ENCODE data around the gene SLC43A1.

The SLC43A1 gene

GRCh38 chr11:57468276-57468675, 47.2 kb downstream of the SLC43A1 start:
- no peak overlapping the region for H3K9ac ChIP-seq
- H3K36me3 ChIP-seq (ENCODE audit: insufficient read depth): no peaks in the 10 kb centered on the region
- no peak overlapping the region for H3K4me2 ChIP-seq
- no peak overlapping the region for H3K27ac ChIP-seq
- no peak overlapping the region for H2AFZ ChIP-seq (ENCODE audit: low read depth)
- H3K4me3 ChIP-seq (IDR thresholded peaks at IDR 0.05; ENCODE audit: insufficient read depth, low read depth, low read length): no peak overlapping the region
- no peaks in the 10 kb centered on the region for H3K4me1 ChIP-seq (ENCODE audit: low read depth, poor library complexity, severe bottlenecking)
- no peaks in the 10 kb centered on the region for H3K79me2 ChIP-seq (ENCODE audit: insufficient read depth, low read depth)
- no peak for TF ChIP-seq CTCF (conservative IDR thresholded peaks at IDR 0.05; ENCODE audit: low read depth, low read length)
- H4K20me1 ChIP-seq (ENCODE audit: insufficient read depth): no peaks in the 10 kb centered on the region
- no peaks in the 10 kb centered on the region for H3K27me3 ChIP-seq (ENCODE audit: insufficient read depth, low read depth)

- H3K27me3 ChIP-seq (ENCODE audit: insufficient read depth, low read depth): no peaks in the 10 kb centered on the region
- H3K79me2 ChIP-seq (ENCODE audit: insufficient read depth, low read depth): no peaks in the 10 kb centered on the region
- H3K4me3 ChIP-seq (IDR thresholded peaks at IDR 0.05; ENCODE audit: insufficient read depth, low read depth, low read length): no peak overlapping the region
- H3K9ac ChIP-seq: no peak overlapping the region
- no peak overlapping the region for H3K4me2 ChIP-seq
- no peak overlapping the region for H3K27ac ChIP-seq
- H4K20me1 ChIP-seq (ENCODE audit: insufficient read depth): no peaks in the 10 kb centered on the region
- no peak for TF ChIP-seq CTCF (conservative IDR thresholded peaks at IDR 0.05; ENCODE audit: low read depth, low read length)
- no peaks in the 10 kb centered on the region for H3K4me1 ChIP-seq (ENCODE audit: low read depth, poor library complexity, severe bottlenecking)
- no peaks in the 10 kb centered on the region for H3K36me3 ChIP-seq (ENCODE audit: insufficient read depth)
- no peak overlapping the region for H2AFZ ChIP-seq (ENCODE audit: low read depth)
These were observed 47.9 kb downstream of the SLC43A1 start for GRCh38 chr11:57467508-57468157.

GRCh38 chr11:57466680-57467079, 48.8 kb downstream of the SLC43A1 start:
- no peak overlapping the region for H3K27ac ChIP-seq
- no peak for TF ChIP-seq CTCF (conservative IDR thresholded peaks at IDR 0.05; ENCODE audit: low read depth, low read length)
- H3K4me2 ChIP-seq: no peak overlapping the region
- no peak overlapping the region for H2AFZ ChIP-seq (ENCODE audit: low read depth)
- no peaks in the 10 kb centered on the region for H3K27me3 ChIP-seq (ENCODE audit: insufficient read depth, low read depth)
- H3K36me3 ChIP-seq (ENCODE audit: insufficient read depth): no peaks in the 10 kb centered on the region
- no peak overlapping the region for H3K4me3 ChIP-seq (IDR thresholded peaks at IDR 0.05; ENCODE audit: insufficient read depth, low read depth, low read length)
- H3K79me2 ChIP-seq (ENCODE audit: insufficient read depth, low read depth): no peaks in the 10 kb centered on the region
- no peaks in the 10 kb centered on the region for H3K4me1 ChIP-seq (ENCODE audit: low read depth, poor library complexity, severe bottlenecking)
- no peak overlapping the region for H3K9ac ChIP-seq
- H4K20me1 ChIP-seq (ENCODE audit: insufficient read depth): no peaks in the 10 kb centered on the region

GRCh38 chr11:57464539-57465181, 50.8 kb downstream of the SLC43A1 start:
- Histone ChIP-seq H3K4me1 (ENCODE audit: low read depth, poor library complexity, severe bottlenecking) (peaks cover 5% of the 10 kb centered on the region), H3K4me3 (IDR thresholded peaks at IDR 0.05; ENCODE audit: insufficient read depth, low read depth, low read length) (no peak overlapping the region)

More at GRCh38 chr11:57464539-57465181, 50.8 kb downstream of the SLC43A1 start:
- Histone ChIP-seq H3K27me3 (ENCODE audit: insufficient read depth, low read depth) (peaks cover 3% of the 10 kb centered on the region), H2AFZ (ENCODE audit: low read depth) (no peak overlapping the region), H3K27ac (no peak overlapping the region), H3K4me2 (no peak overlapping the region), H4K20me1 (ENCODE audit: insufficient read depth) (no peaks in the 10 kb centered on the region), H3K9ac (no peak overlapping the region), H3K79me2 (ENCODE audit: insufficient read depth, low read depth) (no peaks in the 10 kb centered on the region), H3K36me3 (ENCODE audit: insufficient read depth) (no peaks in the 10 kb centered on the region)
- no peak for TF ChIP-seq CTCF (conservative IDR thresholded peaks at IDR 0.05; ENCODE audit: low read depth, low read length)
